NCI-H1436 (cell line): ENCODE measurements around the gene CABS1.

Source experiments
- DNase-seq: peaks from one replicate; lab custom pipeline; 2025; lab: John Stamatoyannopoulos, UW

CABS1 gene

DNA sequence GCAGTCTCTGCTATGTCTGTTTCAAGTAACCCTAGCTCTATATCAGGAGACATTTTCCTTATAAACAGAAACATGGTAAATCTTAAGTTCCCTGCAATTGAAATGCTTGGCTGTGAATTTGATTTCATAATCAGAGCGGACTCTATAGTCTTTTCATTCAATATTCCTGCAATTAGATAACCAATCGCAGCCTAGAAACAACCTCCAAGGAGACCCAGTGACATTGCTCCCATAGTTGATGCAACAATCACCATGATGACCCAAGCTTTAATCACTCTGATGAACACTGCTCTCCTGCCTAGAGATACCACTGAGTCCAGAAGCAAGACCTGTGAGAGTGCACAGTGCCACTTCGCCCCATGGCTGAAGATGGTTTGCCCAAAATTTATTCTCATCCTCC is at the start of gene CABS1:
Gene CABS1 (plus strand): TSS at position 301 of the 400 bp plus-strand sequence. CDS start 59 bp downstream, at position 360.
- no peak for DNase-seq

GRCh38 chr4:70288651-70289050 is 46.1 kb upstream of the CABS1 start:
- no peak for DNase-seq

DNA sequence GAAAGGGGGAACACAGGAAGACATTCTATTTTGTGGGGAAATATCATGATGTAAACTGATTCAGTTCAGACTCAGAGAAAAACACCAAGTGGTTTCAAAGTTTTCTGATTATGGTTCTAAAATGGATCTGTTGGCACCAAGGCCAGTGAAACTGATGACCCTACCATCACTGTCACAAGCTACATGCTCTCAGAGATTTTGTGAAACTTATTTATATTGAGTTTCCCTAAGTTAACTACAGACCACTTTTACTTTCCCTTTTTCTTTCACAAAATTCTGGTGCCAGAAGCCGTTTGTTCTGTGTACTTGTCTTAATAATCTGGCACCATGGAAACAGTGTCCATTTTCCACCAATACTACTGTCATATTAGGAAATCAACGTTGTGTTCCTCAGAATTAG is 43.4 kb upstream of the CABS1 start:
- DNase-seq, result no peak

GRCh38 chr4:70297576-70297975 is 37.2 kb upstream of the CABS1 start:
- DNase-seq, result no peak

DNA sequence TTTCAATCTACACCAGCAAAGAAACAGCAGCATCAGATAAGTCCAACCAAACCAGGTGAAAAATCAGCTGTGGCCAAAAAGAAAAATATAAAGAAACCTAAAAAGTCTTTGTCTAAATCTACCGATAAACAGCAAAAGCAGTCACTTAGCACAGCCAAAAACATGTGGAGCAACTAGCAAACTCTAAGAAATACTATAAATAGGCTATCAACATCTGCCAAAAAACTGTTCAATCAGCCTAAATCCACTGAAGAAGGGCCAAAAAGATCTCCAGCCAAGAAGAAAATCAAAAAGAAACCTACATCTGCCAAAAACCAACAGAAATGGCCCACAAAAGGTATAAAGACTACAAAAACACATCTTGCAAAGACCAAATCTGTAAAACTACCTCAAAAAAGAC is 36.7 kb upstream of the CABS1 start:
- no peak for DNase-seq

DNA sequence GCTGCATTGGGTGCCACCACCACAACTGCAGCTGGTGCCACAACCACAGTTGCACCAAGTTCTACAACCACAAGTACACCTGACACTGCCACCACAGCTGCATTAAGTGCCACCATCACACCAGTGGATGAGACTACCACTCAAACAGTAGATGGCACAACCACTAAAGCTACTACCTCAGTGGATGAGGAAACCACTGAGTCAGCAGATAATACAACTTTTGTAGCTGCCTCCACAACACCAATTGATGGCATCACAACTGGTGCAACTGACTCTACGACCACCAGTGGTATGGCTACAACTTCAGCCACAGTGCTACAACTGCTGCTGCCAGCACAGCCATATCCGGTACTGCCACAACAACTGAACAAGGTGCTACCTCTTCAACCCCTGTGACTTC is 35.1 kb upstream of the CABS1 start:
- DNase-seq, result no peak

- DNase-seq, result no peak
Observed at GRCh38 chr4:70300215-70300614, 34.6 kb upstream of the CABS1 start.

DNA sequence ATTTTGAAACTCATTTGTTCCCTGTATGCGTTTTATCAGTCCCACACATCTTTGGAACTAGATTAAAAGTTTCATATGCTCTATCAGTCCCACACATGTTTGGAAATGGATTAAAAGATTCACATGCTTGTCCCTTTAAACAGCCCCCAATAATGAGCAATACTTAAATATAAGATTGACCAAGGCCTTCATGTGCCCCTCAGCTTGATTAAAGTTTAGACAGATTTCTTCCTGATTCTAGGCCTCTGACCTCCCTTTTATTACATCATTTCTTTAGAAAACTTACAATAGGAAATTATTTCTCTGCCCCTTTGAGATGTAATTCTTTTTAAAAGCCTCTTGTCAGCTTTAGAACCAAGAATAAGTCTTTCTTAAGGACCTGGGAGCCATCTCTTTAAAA is 31.7 kb upstream of the CABS1 start:
- no peak for DNase-seq

DNA sequence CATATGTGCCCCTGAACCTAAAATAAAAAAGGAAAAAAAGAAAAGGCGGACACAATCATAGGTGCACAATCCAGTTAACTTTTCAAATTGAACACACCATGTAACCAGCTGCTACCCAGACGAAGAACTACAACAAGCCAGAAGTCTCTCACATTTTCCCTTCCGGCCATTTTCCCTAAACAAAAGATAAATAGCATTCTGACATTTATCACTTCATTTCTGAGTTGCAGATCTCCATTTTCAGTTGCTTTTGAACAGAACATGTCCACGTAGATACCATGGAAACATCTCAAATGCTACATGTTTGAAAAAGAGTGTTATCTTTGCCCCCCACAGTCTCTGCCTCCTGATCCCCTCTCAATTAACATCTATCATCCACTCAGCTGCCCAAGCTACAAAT is 29.2 kb upstream of the CABS1 start:
- no peak for DNase-seq

DNA sequence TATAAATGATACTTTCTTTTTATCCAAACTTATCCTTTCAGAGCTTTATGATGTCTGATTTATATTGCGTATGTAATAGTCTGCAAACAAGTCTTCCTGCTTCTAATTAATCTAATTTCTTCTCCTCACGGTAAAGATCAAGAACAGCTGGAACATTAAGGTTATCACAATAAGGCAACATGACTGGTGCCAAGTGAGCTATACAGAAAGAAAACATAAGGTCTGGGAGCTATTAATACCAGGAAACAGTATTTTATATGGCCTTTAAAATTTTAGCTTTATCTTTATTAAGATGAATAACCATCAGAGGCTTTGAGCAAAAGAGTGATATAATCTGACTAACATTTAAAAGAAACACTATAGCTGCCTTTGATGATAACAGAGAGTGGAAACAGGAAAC is 28.7 kb upstream of the CABS1 start:
- DNase-seq, result no peak

- no peak for DNase-seq
Observed at GRCh38 chr4:70313736-70314135, 21.0 kb upstream of the CABS1 start.

- DNase-seq, result no peak
Observed at GRCh38 chr4:70315928-70316327, 18.9 kb upstream of the CABS1 start.

GRCh38 chr4:70326052-70326451 is 8.7 kb upstream of the CABS1 start:
- no peak for DNase-seq

- DNase-seq, result no peak
Observed at GRCh38 chr4:70336043-70336442, 1.3 kb downstream of the CABS1 start.

DNA sequence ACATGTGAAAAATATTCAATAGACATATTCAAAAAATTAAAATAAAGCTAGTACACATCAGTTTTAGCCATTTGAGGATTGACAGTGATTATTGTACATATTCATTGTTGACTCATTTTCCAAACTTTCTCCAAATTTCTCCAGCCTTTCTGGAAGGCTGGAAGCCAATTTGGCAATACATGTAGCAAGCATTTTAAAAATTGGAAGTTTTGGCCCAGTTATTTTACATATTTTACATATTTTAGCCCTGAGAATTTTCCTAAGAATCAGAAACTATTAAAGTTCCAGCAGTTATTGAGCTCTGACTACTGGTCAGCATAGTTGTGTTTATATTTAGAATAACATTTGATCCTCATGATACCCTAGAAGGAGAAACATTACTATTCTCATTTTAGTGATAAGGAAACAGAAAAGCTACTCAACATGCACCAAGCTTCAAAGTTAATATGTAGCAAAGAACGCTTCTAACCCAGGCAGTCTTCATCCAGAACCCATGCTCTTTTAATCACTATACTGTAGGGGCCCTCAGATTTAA is 3.2 kb downstream of the CABS1 start:
- DNase-seq, result no peak

GRCh38 chr4:70356185-70356584 is 21.4 kb downstream of the CABS1 start:
- no peak for DNase-seq

DNA sequence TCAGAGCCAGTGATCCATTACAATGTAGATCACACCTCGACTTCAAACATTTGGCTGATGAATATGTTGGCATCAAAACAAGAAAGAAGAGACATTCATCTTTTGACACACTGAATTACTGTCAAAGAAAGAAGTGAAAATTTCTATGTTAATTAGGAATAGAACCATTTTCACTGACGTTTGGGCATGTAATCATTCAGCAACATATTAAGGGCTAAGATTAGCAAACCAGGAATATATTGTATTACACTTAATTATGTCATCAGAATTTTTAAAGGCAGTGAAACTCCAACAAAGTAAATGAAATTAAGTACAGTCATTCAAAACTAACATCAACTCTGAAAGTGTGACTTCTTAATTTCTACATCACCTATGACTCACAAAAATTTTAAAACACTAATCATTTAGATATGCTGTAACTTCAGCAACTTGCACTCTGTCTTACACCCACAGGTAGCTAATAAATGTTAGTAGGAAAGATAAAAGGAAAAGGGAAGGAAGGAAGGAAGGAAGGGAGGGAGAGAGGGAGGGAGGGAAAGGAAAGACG is 24.4 kb downstream of the CABS1 start:
- no peak for DNase-seq

GRCh38 chr4:70360460-70360859 is 25.7 kb downstream of the CABS1 start, which contains the start of gene SMR3A:
SMR3A (plus strand) TSS chr4:70360760; CDS start chr4:70362116, 1,356 bp downstream.
- DNase-seq, result no peak

DNA sequence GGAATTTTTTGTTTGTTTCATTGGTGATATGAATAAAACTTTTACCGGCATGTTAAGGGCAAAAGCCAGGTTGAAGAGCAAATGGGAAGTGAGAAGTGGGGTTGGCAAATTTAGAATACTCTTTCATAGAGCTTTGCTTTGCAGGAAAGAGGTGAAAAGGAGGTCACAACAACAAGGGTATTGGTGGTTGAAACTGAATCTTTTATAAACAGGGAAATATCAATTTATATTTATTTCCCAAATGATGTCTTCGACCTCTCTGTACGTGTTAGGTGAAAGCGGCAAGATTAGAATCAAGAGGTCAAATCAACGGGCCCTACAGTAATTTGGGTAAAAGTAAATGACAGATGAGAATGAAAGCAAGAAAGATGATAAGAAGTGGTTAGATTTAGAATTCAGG is 29.2 kb downstream of the CABS1 start:
- DNase-seq, result no peak

- DNase-seq, result no peak
Observed at GRCh38 chr4:70365479-70365878, 30.7 kb downstream of the CABS1 start.

- DNase-seq, result no peak
Observed at GRCh38 chr4:70367813-70368212, 33.0 kb downstream of the CABS1 start.

- DNase-seq, result no peak
Observed at GRCh38 chr4:70371987-70372386, 37.2 kb downstream of the CABS1 start.

DNA sequence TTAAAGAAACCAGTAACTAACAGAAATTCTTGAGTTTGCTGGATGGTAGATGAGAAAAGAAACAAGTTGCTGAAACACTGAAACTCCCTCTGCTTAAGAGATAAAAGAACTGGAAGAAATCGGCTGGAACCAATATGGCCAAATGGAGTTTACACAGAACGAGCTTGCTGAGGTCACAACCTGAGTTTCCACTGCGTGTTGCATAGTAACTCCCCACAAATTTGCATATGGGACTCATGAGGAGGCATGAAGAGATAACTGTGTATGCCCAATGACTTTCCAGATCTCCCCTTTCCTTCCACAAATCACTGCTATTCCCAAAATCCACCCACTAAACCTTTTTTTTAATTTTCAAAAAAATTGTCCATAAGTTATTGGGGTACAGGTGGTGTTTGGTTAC is 38.0 kb downstream of the CABS1 start:
- no peak for DNase-seq

GRCh38 chr4:70380578-70380977 is 45.8 kb downstream of the CABS1 start:
- no peak for DNase-seq
